GM23338 (cell line): ENCODE measurements around the gene PPP1R36. TPM values are rescaled to one million over a fixed set of nuclear protein-coding genes. Genes with fewer than 3 reads are reported as not detected.

Experiments used
- ATAC-seq: fragments of 200-7000 bp; cut with Tn5 transposase; 3 replicates; pipeline ENCODE4 v1.9.1; 2020
- DNase-seq: peaks from one replicate; pipeline ENCODE4 v3.0.0-alpha.2; 2015; ENCODE audit warnings: low spot score
- H2AFZ ChIP-seq: fragments of 200-600 bp; sonication (generic); 2 replicates; pipeline ENCODE4 v1.8.0; 2016; ENCODE audit warnings: antibody characterized with exemption, mild to moderate bottlenecking, moderate library complexity
- H3F3A ChIP-seq: fragments of 200-600 bp; sonication (generic); replicated peaks from 2 replicates; pipeline ENCODE4 v1.8.0; 2017; ENCODE audit warnings: antibody characterized with exemption, mixed run types, low read depth
- H3K27ac ChIP-seq: fragments of 200-600 bp; sonication (generic); 2 replicates; pipeline ENCODE4 v1.6.1; 2016; ENCODE audit warnings: low read depth
- H3K27me3 ChIP-seq: fragments of 200-600 bp; sonication (generic); 2 replicates; pipeline ENCODE4 v1.8.0; 2016; ENCODE audit warnings: mild to moderate bottlenecking, mixed run types, moderate library complexity; ENCODE audit not compliant: insufficient read depth
- H3K36me3 ChIP-seq: fragments of 200-600 bp; sonication (generic); 2 replicates; pipeline ENCODE4 v1.8.0; 2016; ENCODE audit warnings: mild to moderate bottlenecking; ENCODE audit not compliant: insufficient read depth
- H3K4me1 ChIP-seq: fragments of 200-600 bp; sonication (generic); 2 replicates; pipeline ENCODE4 v1.8.0; 2016; ENCODE audit warnings: mild to moderate bottlenecking, moderate library complexity; ENCODE audit not compliant: insufficient read depth
- H3K4me2 ChIP-seq: fragments of 200-600 bp; sonication (generic); 2 replicates; pipeline ENCODE4 v1.7.1; 2017; ENCODE audit warnings: mixed run types
- H3K4me3 ChIP-seq: fragments of 200-600 bp; sonication (generic); 2 replicates; pipeline ENCODE4 v1.6.1; 2016; ENCODE audit warnings: mixed run types
- H3K79me2 ChIP-seq: fragments of 200-600 bp; sonication (generic); replicated peaks from 2 replicates; pipeline ENCODE4 v1.8.0; 2017; ENCODE audit warnings: mild to moderate bottlenecking; ENCODE audit not compliant: insufficient read depth
- H3K9me2 ChIP-seq: fragments of 200-600 bp; sonication (generic); 2 replicates; pipeline ENCODE4 v1.8.0; 2017; ENCODE audit not compliant: insufficient read depth
- H4K20me1 ChIP-seq: fragments of 200-600 bp; sonication (generic); replicated peaks from 2 replicates; pipeline ENCODE4 v1.8.0; 2017; ENCODE audit warnings: mild to moderate bottlenecking; ENCODE audit not compliant: insufficient read depth
- H3K27ac Mint-ChIP-seq: 2 replicates; pipeline ENCODE4 v1.8.0; 2020; ENCODE audit warnings: inconsistent platforms, mild to moderate bottlenecking, moderate library complexity, mixed read lengths
- H3K27me3 Mint-ChIP-seq: 3 replicates; pipeline ENCODE4 v1.8.0; 2022; ENCODE audit warnings: low read depth, mild to moderate bottlenecking, moderate library complexity, mixed read lengths, inconsistent platforms; ENCODE audit not compliant: insufficient read depth, poor library complexity
- H3K36me3 Mint-ChIP-seq: 3 replicates; pipeline ENCODE4 v1.8.0; 2021; ENCODE audit warnings: low read depth, mild to moderate bottlenecking, inconsistent platforms, moderate library complexity, mixed read lengths
- H3K4me1 Mint-ChIP-seq: 3 replicates; pipeline ENCODE4 v1.8.0; 2020; ENCODE audit warnings: mild to moderate bottlenecking, inconsistent platforms, mixed read lengths
- H3K4me3 Mint-ChIP-seq: 3 replicates; pipeline ENCODE4 v1.8.0; 2021; ENCODE audit warnings: moderate library complexity, mild to moderate bottlenecking, inconsistent platforms, mixed read lengths
- H3K9me3 Mint-ChIP-seq: 3 replicates; pipeline ENCODE4 v1.8.0; 2020; ENCODE audit warnings: moderate library complexity, mild to moderate bottlenecking, inconsistent platforms, mixed read lengths
- CREB1 ChIP-seq: fragments of 250-450 bp; sonication (Bioruptor Pico); IDR thresholded peaks from 2 replicates; pipeline ENCODE4 v1.5.0; 2020; ENCODE audit warnings: low read depth, mild to moderate bottlenecking, moderate library complexity
- CTCF ChIP-seq, 2 experiments: fragments of 200-600 bp in 1 of 2; sonication (generic) in 1 of 2; conservative IDR thresholded peaks; 2 replicates each; pipeline versions ENCODE4 v1.5.1 to v1.6.1; 2016 to 2017; ENCODE audit warnings: antibody characterized with exemption in 2 of 2, low read depth in 2 of 2, mild to moderate bottlenecking in 2 of 2, moderate library complexity in 1 of 2
- ETS1 ChIP-seq: IDR thresholded peaks from 2 replicates; pipeline ENCODE4 v1.6.1; 2016; ENCODE audit warnings: antibody characterized with exemption
- EZH2 ChIP-seq: fragments of 200-600 bp; sonication (generic); IDR thresholded peaks from one replicate; pipeline ENCODE4 v1.8.0; 2017; ENCODE audit warnings: antibody characterized with exemption, mild to moderate bottlenecking, low read depth; ENCODE audit not compliant: unreplicated experiment
- EZH2phosphoT487 ChIP-seq: fragments of 200-600 bp; sonication (generic); IDR thresholded peaks from one replicate; pipeline ENCODE4 v1.8.1; 2018; ENCODE audit warnings: antibody characterized with exemption; ENCODE audit not compliant: unreplicated experiment
- JUNB ChIP-seq: IDR thresholded peaks from one replicate; pipeline ENCODE4 v1.6.1; 2016; ENCODE audit warnings: antibody characterized with exemption; ENCODE audit not compliant: unreplicated experiment
- NANOG ChIP-seq: IDR thresholded peaks from 2 replicates; pipeline ENCODE4 v1.6.1; 2016; ENCODE audit warnings: antibody characterized with exemption, borderline replicate concordance
- POLR2AphosphoS5 ChIP-seq: IDR thresholded peaks from 2 replicates; pipeline ENCODE4 v1.6.1; 2016; ENCODE audit warnings: antibody characterized with exemption, low read depth
- STAT1 ChIP-seq: IDR thresholded peaks from one replicate; pipeline ENCODE4 v1.6.1; 2016; ENCODE audit warnings: antibody characterized with exemption; ENCODE audit not compliant: unreplicated experiment
- ZNF114 ChIP-seq: fragments of 250-450 bp; sonication (Bioruptor Pico); IDR thresholded peaks from 2 replicates; pipeline ENCODE4 v1.5.0; 2020; ENCODE audit warnings: mild to moderate bottlenecking, moderate library complexity
- ZNF331 ChIP-seq: fragments of 250-450 bp; sonication (Bioruptor Pico); IDR thresholded peaks from 2 replicates; pipeline ENCODE4 v1.5.0; 2020; ENCODE audit warnings: low read depth, mild to moderate bottlenecking, moderate library complexity
- ZNF462 ChIP-seq: fragments of 250-450 bp; sonication (Bioruptor Pico); IDR thresholded peaks from 2 replicates; pipeline ENCODE4 v1.5.0; 2020; ENCODE audit warnings: mild to moderate bottlenecking, moderate library complexity
- polyA plus RNA-seq: library from polyadenylated mRNA; unstranded; fragments of >200 nt; fragmentation: Nextera tagmentation; extraction: Ambion mirVana; gene quantifications from 2 replicates; pipeline ENCODE4 v1.2.1, GENCODE V29; 2016
- total RNA-seq: library from RNA; depleted of rRNA; stranded (reverse); fragments of >200 nt; shearing (Covaris generic); gene quantifications from 2 replicates; pipeline ENCODE4 v1.2.3, GENCODE V29; 2014
- TF ChIP-seq, protein P1 (sequence below): IDR thresholded peaks from one replicate; pipeline ENCODE4 v1.6.1; 2018; ENCODE audit warnings: antibody characterized with exemption; ENCODE audit not compliant: unreplicated experiment

PPP1R36 gene
- total and polyA plus RNA-seq, 2 experiments from 2014 or later = 0.42 to 1.4 TPM

GRCh38 chr14:64637735-64638473 is 88.1 kb downstream of the PPP1R36 start:
- no peak overlapping the region for H3K4me3 Mint-ChIP-seq
- H3K27me3 ChIP-seq = no peaks in the 10 kb centered on the region
- no peaks in the 10 kb centered on the region for H3F3A ChIP-seq
- no peak overlapping the region for H3K27ac Mint-ChIP-seq
- peaks cover 6% of the 10 kb centered on the region for H3K4me1 ChIP-seq
- peak overlapping the region; percentile 8; the same call in 1 of the 2 replicates for H2AFZ ChIP-seq
- no peaks in the 10 kb centered on the region for H4K20me1 ChIP-seq
- H3K36me3 Mint-ChIP-seq = no peaks in the 10 kb centered on the region
- peaks cover 5% of the 10 kb centered on the region for H3K27me3 Mint-ChIP-seq
- ATAC-seq = no peak
- no peaks in the 10 kb centered on the region for H3K9me3 Mint-ChIP-seq
- no peak overlapping the region for H3K27ac ChIP-seq
- H3K4me1 Mint-ChIP-seq = peaks cover 23% of the 10 kb centered on the region
- no peaks in the 10 kb centered on the region for H3K36me3 ChIP-seq
- no peaks in the 10 kb centered on the region for H3K79me2 ChIP-seq
- no peak overlapping the region for H3K4me3 ChIP-seq
- H3K9me2 ChIP-seq = no peaks in the 10 kb centered on the region; the same call in 1 of the 2 replicates
- no peak for DNase-seq
- TF ChIP-seq CTCF (conservative IDR thresholded peaks at IDR 0.05; ENCODE audit: low read depth in 2 of 2) (no peak), CREB1 (CRISPR knock-in tag) (no peak), JUNB (no peak), EZH2phosphoT487 (no peak), EZH2 (no peak), STAT1 (no peak), ZNF331 (CRISPR knock-in tag) (no peak), POLR2AphosphoS5 (no peak), ETS1 (no peak), ZNF114 (no peak), ZNF462 (CRISPR knock-in tag) (no peak), NANOG (no peak)
- TF ChIP-seq, protein P1, sequence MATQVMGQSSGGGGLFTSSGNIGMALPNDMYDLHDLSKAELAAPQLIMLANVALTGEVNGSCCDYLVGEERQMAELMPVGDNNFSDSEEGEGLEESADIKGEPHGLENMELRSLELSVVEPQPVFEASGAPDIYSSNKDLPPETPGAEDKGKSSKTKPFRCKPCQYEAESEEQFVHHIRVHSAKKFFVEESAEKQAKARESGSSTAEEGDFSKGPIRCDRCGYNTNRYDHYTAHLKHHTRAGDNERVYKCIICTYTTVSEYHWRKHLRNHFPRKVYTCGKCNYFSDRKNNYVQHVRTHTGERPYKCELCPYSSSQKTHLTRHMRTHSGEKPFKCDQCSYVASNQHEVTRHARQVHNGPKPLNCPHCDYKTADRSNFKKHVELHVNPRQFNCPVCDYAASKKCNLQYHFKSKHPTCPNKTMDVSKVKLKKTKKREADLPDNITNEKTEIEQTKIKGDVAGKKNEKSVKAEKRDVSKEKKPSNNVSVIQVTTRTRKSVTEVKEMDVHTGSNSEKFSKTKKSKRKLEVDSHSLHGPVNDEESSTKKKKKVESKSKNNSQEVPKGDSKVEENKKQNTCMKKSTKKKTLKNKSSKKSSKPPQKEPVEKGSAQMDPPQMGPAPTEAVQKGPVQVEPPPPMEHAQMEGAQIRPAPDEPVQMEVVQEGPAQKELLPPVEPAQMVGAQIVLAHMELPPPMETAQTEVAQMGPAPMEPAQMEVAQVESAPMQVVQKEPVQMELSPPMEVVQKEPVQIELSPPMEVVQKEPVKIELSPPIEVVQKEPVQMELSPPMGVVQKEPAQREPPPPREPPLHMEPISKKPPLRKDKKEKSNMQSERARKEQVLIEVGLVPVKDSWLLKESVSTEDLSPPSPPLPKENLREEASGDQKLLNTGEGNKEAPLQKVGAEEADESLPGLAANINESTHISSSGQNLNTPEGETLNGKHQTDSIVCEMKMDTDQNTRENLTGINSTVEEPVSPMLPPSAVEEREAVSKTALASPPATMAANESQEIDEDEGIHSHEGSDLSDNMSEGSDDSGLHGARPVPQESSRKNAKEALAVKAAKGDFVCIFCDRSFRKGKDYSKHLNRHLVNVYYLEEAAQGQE = no peak
- no peak overlapping the region for H3K4me2 ChIP-seq
